ENCODE data around the gene BHLHA15.

GRCh38 chr7:98194186-98194585 lies 17.1 kb upstream of the BHLHA15 start:
- TF ChIP-seq CTCF (IDR thresholded peaks at IDR 0.05), result no peak
- no peak for TF ChIP-seq EP300 (IDR thresholded peaks at IDR 0.05)
- no peak for TF ChIP-seq POLR2AphosphoS5 (IDR thresholded peaks at IDR 0.05)
- no peak for TF ChIP-seq POLR2A (IDR thresholded peaks at IDR 0.05)
